C4-2B (cell line): ENCODE results near the gene XCL1.

ENCODE experiments used
- H3K27ac ChIP-seq: fragments of 450-650 bp; 2 replicates; pipeline ENCODE4 v1.5.1; 2017
- ZFX ChIP-seq: fragments of 450-650 bp; IDR thresholded peaks from 2 replicates; pipeline ENCODE4 v1.6.1; 2017
- TF ChIP-seq, protein P1 (sequence below): fragments of 450-650 bp; conservative IDR thresholded peaks from 2 replicates; pipeline ENCODE4 v1.5.1; 2017; ENCODE audit warnings: mild to moderate bottlenecking

The XCL1 gene

DNA sequence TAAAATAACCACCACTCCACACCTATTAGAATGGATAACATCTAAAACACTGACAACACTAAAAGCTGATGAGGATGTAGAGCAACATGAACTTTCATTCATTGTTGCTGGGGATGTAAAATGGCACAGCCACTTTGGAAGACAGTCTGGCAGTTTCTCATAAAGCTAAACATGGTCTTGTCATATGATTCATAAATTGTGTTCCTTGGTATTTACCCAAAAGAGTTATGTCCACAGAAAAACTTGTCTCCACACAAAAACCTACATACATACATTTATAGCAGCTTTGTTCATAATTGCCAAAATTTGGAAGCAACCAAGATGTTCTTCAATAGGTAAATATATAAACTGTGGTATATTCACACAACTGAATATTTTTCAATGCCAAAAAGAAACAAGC lies 16.0 kb upstream of the XCL1 start:
- TF ChIP-seq, protein P1, sequence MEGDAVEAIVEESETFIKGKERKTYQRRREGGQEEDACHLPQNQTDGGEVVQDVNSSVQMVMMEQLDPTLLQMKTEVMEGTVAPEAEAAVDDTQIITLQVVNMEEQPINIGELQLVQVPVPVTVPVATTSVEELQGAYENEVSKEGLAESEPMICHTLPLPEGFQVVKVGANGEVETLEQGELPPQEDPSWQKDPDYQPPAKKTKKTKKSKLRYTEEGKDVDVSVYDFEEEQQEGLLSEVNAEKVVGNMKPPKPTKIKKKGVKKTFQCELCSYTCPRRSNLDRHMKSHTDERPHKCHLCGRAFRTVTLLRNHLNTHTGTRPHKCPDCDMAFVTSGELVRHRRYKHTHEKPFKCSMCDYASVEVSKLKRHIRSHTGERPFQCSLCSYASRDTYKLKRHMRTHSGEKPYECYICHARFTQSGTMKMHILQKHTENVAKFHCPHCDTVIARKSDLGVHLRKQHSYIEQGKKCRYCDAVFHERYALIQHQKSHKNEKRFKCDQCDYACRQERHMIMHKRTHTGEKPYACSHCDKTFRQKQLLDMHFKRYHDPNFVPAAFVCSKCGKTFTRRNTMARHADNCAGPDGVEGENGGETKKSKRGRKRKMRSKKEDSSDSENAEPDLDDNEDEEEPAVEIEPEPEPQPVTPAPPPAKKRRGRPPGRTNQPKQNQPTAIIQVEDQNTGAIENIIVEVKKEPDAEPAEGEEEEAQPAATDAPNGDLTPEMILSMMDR, result no peak
- TF ChIP-seq ZFX, result no peak
- H3K27ac ChIP-seq, result no peak overlapping the region

DNA sequence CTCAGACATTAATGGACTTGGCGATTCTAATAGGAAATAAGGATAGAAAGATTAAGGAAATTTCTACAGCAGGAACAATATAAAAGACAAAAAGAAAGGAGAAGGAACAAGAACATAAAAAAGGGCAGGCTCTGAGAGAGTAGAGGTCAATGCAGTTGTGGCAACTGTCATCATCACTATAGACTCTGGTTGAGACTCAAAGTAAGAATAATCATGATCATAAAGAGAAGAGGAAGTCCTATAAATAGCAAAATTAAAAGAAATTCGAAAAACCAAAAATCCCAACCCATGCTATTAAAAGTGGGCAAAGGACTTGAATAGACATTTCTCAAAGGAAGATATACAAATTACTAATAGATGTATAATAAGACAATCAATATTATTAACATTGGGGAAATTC lies 14.4 kb upstream of the XCL1 start:
- H3K27ac ChIP-seq, result no peak overlapping the region
- no peak for TF ChIP-seq ZFX
- TF ChIP-seq, protein P1, result no peak

DNA sequence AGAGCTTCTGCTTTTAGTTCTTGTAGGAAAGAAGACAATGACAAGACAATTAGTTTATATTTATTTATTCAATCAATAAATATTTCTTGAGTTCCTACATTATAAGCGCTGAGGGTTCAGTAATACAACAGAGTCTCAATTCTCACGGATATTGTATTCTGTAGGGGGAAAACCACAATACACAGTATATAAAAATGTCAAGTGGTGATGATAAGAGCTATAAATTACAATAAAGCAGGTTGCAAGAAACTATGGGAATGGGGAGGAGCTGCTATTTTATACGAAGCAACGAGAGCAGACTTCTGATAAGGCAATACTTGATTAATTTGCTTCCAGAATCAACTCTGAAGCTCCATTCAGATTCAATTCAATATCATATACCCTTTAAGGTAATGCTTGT lies 10.6 kb upstream of the XCL1 start:
- TF ChIP-seq, protein P1, result no peak
- no peak for TF ChIP-seq ZFX
- H3K27ac ChIP-seq, result no peak overlapping the region

DNA sequence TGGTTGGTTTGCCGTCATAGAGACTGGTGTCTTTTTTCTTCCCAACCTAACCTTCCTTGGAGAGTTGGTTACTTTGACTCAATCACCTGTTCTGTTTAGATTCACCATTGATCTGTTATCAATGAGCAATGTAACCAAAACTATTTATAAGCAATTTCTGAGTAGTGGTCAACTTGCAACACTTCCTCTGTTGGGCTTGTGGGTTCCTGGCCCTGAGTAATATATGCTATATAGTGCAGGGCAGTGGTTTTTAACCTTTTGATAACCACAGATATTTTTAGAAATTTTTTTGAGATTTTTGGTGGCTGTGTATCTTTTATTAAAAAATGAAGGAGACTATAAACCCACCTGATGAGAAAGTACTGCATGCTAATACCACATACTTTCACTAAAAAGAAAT lies 9.4 kb upstream of the XCL1 start:
- H3K27ac ChIP-seq, result no peak overlapping the region
- TF ChIP-seq, protein P1, result no peak
- TF ChIP-seq ZFX, result no peak

DNA sequence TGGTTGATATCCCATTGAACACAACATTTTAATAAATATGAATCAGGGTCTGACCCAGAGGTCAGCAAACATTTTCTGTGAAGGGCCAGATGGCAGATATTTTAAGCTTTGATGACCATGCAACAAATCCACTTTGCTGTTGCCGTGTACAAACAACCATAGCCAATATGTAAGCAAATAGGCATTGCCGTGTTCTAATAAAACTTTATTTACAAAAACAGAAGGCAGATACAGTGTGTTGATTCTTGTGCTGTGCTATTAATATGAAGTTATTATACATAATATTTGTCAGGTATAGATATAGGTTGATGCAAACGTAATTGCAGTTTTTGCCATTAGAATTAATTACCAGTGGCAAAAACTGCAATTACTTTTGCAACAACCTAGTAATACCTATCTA lies 8.8 kb upstream of the XCL1 start:
- no peak overlapping the region for H3K27ac ChIP-seq
- TF ChIP-seq, protein P1, result no peak

DNA sequence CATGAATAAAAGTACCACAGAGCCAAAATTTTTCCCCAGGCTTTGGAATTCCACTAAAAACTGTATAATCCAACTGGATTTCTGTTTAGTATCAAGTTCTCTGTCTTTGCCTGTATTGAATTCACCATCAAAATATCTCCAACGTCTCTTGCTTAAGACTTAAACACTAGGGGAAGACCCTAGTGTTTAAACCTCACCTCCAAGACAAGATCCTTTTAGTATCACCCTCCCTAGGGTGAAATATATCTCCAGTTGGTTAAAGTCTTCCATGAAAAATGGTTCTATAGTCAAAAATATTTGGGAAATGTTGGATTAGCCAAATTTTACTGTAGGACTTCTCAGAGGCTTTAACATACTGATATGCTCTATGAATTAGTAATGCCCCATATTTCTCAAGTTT lies 8.1 kb upstream of the XCL1 start:
- no peak for TF ChIP-seq ZFX
- TF ChIP-seq, protein P1, result no peak

DNA sequence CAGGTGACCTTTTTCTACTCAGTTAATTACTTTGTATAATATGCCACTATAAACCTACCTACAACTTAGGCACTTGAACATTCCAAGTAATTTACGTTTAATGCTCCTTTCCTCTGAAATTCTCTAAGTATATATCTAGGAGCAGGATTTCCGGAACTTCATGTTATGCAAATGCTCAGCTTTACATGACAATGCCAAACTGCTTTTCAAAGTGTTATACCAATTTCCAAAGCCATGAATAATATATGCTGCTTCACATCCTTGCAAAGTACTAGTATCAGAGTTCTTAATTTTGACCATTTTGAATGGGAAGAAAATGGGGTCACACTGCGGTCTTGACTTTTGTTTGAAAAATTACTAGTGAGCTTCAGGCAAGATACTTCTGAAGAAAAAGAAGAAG lies 5.8 kb upstream of the XCL1 start:
- TF ChIP-seq, protein P1, result no peak
- TF ChIP-seq ZFX, result no peak
- H3K27ac ChIP-seq, result no peak overlapping the region

More for the DNA sequence above, 8.1 kb upstream of the XCL1 start:
- H3K27ac ChIP-seq, result no peak overlapping the region

DNA sequence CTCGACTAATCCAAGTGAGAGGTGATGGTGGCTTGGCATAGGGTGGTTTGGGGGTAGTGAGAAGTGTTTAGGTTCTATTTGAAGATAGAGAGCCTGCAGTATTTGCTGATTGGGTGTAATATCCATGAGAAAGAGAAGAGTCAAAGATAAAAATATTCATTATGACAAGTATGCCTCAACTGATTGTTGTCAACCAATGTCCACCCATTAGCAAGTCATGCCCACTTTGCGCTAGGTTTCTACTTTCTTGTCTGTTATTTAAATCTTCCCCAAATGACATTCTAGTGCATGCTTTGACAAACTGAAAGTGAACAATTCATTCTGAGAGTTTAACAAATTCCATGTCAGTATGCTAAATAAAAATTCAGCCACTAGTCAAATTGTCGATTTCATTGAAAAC lies 3.8 kb upstream of the XCL1 start:
- TF ChIP-seq ZFX, result no peak
- TF ChIP-seq, protein P1, result no peak
- H3K27ac ChIP-seq, result no peak overlapping the region
